IMR-90 (cell line): ENCODE measurements around the gene ZSCAN5A. TPM values are rescaled to one million over a fixed set of nuclear protein-coding genes. Genes with fewer than 3 reads are reported as not detected.

Experiments
- ATAC-seq: fragments of 200-7000 bp; cut with Tn5 transposase; 2 replicates; pipeline ENCODE4 v1.9.1; 2020; ENCODE audit warnings: low read depth, mild to moderate bottlenecking, moderate library complexity
- BruUV-seq: library from RNA; stranded (reverse); fragments of 400-500 nt; replicated peaks from 2 replicates; lab custom pipeline; 2021; lab: Mats Ljungman, UMichigan
- CTCF ChIA-PET: fragments of 300-600 bp; formaldehyde crosslinking; extraction: SDS; loops from one replicate; lab custom pipeline; 2021; ENCODE audit warnings: antibody characterized with exemption; lab: Yijun Ruan, JAX
- POLR2A ChIA-PET: fragments of 300-600 bp; sonication (Branson Sonifier 250); formaldehyde crosslinking; loops from one replicate; lab custom pipeline; 2022; ENCODE audit warnings: antibody characterized with exemption; ENCODE audit not compliant: unreplicated experiment; lab: Charles Lee
- DNase-seq: peaks from one replicate; pipeline ENCODE4 v3.0.0; 2013
- H2AFZ ChIP-seq: replicated peaks from 2 replicates; pipeline ENCODE3; 2013; ENCODE audit warnings: low read length, mild to moderate bottlenecking; ENCODE audit not compliant: poor library complexity
- H2AK5ac ChIP-seq: 2 replicates; pipeline ENCODE4 v1.6.1; 2013; ENCODE audit warnings: low read depth, low read length, inconsistent platforms
- H2AK9ac ChIP-seq: replicated peaks from 2 replicates; pipeline ENCODE3; 2013; ENCODE audit warnings: mild to moderate bottlenecking, low read depth, low read length, moderate library complexity; ENCODE audit not compliant: poor library complexity
- H2BK120ac ChIP-seq: 2 replicates; pipeline ENCODE4 v1.6.1; 2013; ENCODE audit warnings: low read depth, low read length, inconsistent platforms
- H2BK15ac ChIP-seq: 3 replicates; pipeline ENCODE4 v1.6.1; 2013; ENCODE audit warnings: low read depth, low read length, inconsistent platforms
- H2BK20ac ChIP-seq: 2 replicates; pipeline ENCODE4 v1.6.1; 2013; ENCODE audit warnings: low read depth, mild to moderate bottlenecking, inconsistent platforms, low read length, moderate library complexity
- H2BK5ac ChIP-seq: 2 replicates; pipeline ENCODE4 v1.6.1; 2013; ENCODE audit warnings: mild to moderate bottlenecking, low read depth, low read length, inconsistent platforms; ENCODE audit not compliant: poor library complexity, severe bottlenecking
- H3K14ac ChIP-seq: replicated peaks from 2 replicates; pipeline ENCODE4 v1.6.1; 2013; ENCODE audit warnings: low read depth, low read length, inconsistent platforms
- H3K18ac ChIP-seq: 2 replicates; pipeline ENCODE4 v1.6.1; 2013; ENCODE audit warnings: low read depth, low read length, control low read depth
- H3K23ac ChIP-seq: 2 replicates; pipeline ENCODE4 v1.6.1; 2013; ENCODE audit warnings: low read depth, low read length, inconsistent platforms
- H3K27ac ChIP-seq: 2 replicates; pipeline ENCODE4 v1.5.1; 2013; ENCODE audit warnings: mild to moderate bottlenecking, control low read depth, low read length; ENCODE audit not compliant: insufficient read depth
- H3K27me3 ChIP-seq: 2 replicates; pipeline ENCODE4 v1.6.1; 2013; ENCODE audit warnings: low read length; ENCODE audit not compliant: control insufficient read depth, insufficient read depth
- H3K36me3 ChIP-seq: 2 replicates; pipeline ENCODE4 v1.6.1; 2013; ENCODE audit warnings: low read length, mixed read lengths; ENCODE audit not compliant: control insufficient read depth, insufficient read depth
- H3K4ac ChIP-seq: 2 replicates; pipeline ENCODE4 v1.6.1; 2013; ENCODE audit warnings: low read depth, low read length, inconsistent platforms
- H3K4me1 ChIP-seq: 2 replicates; pipeline ENCODE4 v1.6.1; 2013; ENCODE audit warnings: low read length, mixed read lengths; ENCODE audit not compliant: control insufficient read depth, insufficient read depth
- H3K4me2 ChIP-seq: 2 replicates; pipeline ENCODE4 v1.6.1; 2013; ENCODE audit warnings: low read depth, mild to moderate bottlenecking, control low read depth, low read length, moderate library complexity
- H3K4me3 ChIP-seq: 2 replicates; pipeline ENCODE4 v1.5.1; 2013; ENCODE audit warnings: low read depth, mild to moderate bottlenecking, control low read depth, low read length, moderate library complexity; ENCODE audit not compliant: insufficient read depth
- H3K56ac ChIP-seq: 2 replicates; pipeline ENCODE4 v1.6.1; 2013; ENCODE audit warnings: low read length, inconsistent platforms; ENCODE audit not compliant: insufficient read depth; ENCODE audit errors: extremely low read depth
- H3K79me1 ChIP-seq, 2 experiments: 2 replicates each; pipeline ENCODE4 v1.6.1; 2013; ENCODE audit warnings: low read length in 2 of 2, inconsistent platforms in 1 of 2, low read depth in 1 of 2
- H3K9ac ChIP-seq: 2 replicates; pipeline ENCODE4 v1.6.1; 2013; ENCODE audit warnings: low read depth, low read length, control low read depth
- H3K9me1 ChIP-seq: 2 replicates; pipeline ENCODE4 v1.6.1; 2013; ENCODE audit warnings: low read length, inconsistent platforms; ENCODE audit not compliant: insufficient read depth
- H3K9me3 ChIP-seq: 2 replicates; pipeline ENCODE4 v1.6.1; 2013; ENCODE audit warnings: low read length; ENCODE audit not compliant: control insufficient read depth, insufficient read depth
- H4K20me1 ChIP-seq: 2 replicates; pipeline ENCODE4 v1.6.1; 2013; ENCODE audit warnings: low read length, inconsistent platforms; ENCODE audit not compliant: insufficient read depth
- H4K5ac ChIP-seq: 2 replicates; pipeline ENCODE4 v1.6.1; 2013; ENCODE audit warnings: mild to moderate bottlenecking, low read depth, low read length, control low read depth
- H4K8ac ChIP-seq, 2 experiments: 2 replicates each; pipeline ENCODE4 v1.6.1; 2013; ENCODE audit warnings: low read depth in 2 of 2, low read length in 2 of 2, control low read depth in 1 of 2, inconsistent platforms in 1 of 2
- H4K91ac ChIP-seq: 2 replicates; pipeline ENCODE4 v1.6.1; 2013; ENCODE audit warnings: low read depth, low read length, inconsistent platforms; ENCODE audit not compliant: insufficient read depth
- FOS ChIP-seq: fragments of 150-350 bp; IDR thresholded peaks from 2 replicates; pipeline ENCODE4 v1.6.1; 2016; ENCODE audit warnings: low read depth, low read length
- WGBS, 2 experiments: methylation state at CpG; one replicate each; pipeline versions ENCODE4 v1.1.5 to v1.1.7; 2013; ENCODE audit warnings: missing lambda C conversion rate in 2 of 2; ENCODE audit not compliant: insufficient read length in 1 of 2; ENCODE audit errors: extremely low coverage in 2 of 2; 5-methylcytosine and 5-hydroxymethylcytosine counted together
- dilution Hi-C: fragments of 300-500 bp; cut with HindIII; formaldehyde crosslinking; loops from one replicate; pipeline ENCODE4 v1.14.3; 2018; ENCODE audit warnings: low sequenced_read_pairs; ENCODE audit not compliant: unreplicated experiment
- in situ Hi-C: fragments of 300-500 bp; cut with MboI; formaldehyde crosslinking; loops from 3 replicates; pipeline ENCODE4 v1.14.3; 2019; ENCODE audit warnings: low sequenced_read_pairs, inconsistent platforms, mixed read lengths
- intact Hi-C: fragments of 100-400 bp; cut with micrococcal nuclease; formaldehyde crosslinking; loops from 2 replicates; pipeline ENCODE4 v1.10.0; 2022
- polyA plus RNA-seq, 3 experiments: library from polyadenylated mRNA; depleted of rRNA; stranded (reverse); fragments of >200 nt; gene quantifications; 2 replicates each; pipeline ENCODE4 v1.2.3, GENCODE V29; 2012; ENCODE audit warnings: low replicate concordance in 1 of 3
- total RNA-seq: library from RNA; depleted of rRNA; stranded (reverse); fragments of >200 nt; gene quantifications from 2 replicates; pipeline ENCODE4 v1.2.3, GENCODE V29; 2012

ZSCAN5A gene
- total and polyA plus RNA-seq, 2 of the 4 experiments (the other 2 are of a cell fraction): 4.3 to 5.0 TPM

- Histone ChIP-seq H3K18ac (no peak overlapping the region), H4K8ac (no peak overlapping the region), H4K5ac (no peak overlapping the region), H2AFZ (no peak overlapping the region), H2AK5ac (no peak overlapping the region), H3K79me1 (no peaks in the 10 kb centered on the region), H4K20me1 (no peaks in the 10 kb centered on the region), H3K9me1 (no peaks in the 10 kb centered on the region), H3K4ac (no peak overlapping the region), H2BK20ac (no peak overlapping the region), H3K23ac (no peak overlapping the region), H4K91ac (no peak overlapping the region), H2AK9ac (no peak overlapping the region), H3K56ac (no peak overlapping the region), H3K4me3 (no peak overlapping the region), H3K14ac (no peak overlapping the region), H3K9me3 (no peaks in the 10 kb centered on the region), H2BK120ac (no peak overlapping the region), H3K27me3 (no peaks in the 10 kb centered on the region), H3K4me1 (no peaks in the 10 kb centered on the region), H3K27ac (no peak overlapping the region), H3K9ac (no peak overlapping the region), H2BK5ac (no peak overlapping the region), H3K36me3 (peaks cover 9% of the 10 kb centered on the region), H3K4me2 (no peak overlapping the region), H2BK15ac (no peak overlapping the region)
- 88% methylated on average over 1 of the region's 3 CpGs; no CpG with 5 or more reads in 1 of the 2 experiments for WGBS, 2 experiments
- dilution Hi-C loops: no loop called here
- ChIA-PET POLR2A (interaction anchor here (0.6 kb wide), 1 partner anchor 1768 kb away, joined by 3 read pairs; no protein-coding TSS in a partner anchor), CTCF (interaction anchor here (0.6 kb wide), 1 partner anchor 317 kb away, joined by 3 read pairs; no protein-coding TSS in a partner anchor)
- intact Hi-C loops: no loop called here
- in situ Hi-C loops: no loop called here
- ATAC-seq (no peak), DNase-seq (no peak)
- no peak for TF ChIP-seq FOS
- no TSS peak for BruUV-seq
Measured at GRCh38 chr19:56297010-56297409, 17.6 kb downstream of the ZSCAN5A start.
